Stimulated activated naive CD4-positive, alpha-beta T cell treated with Interleukin-2 at 50 U/mL for 16 hours (primary cell): ENCODE measurements around the gene APOBEC3F.
"Not testable (repeated sequence)": the region's sequence is repeated elsewhere in the genome, so short reads cannot be mapped to it uniquely, and the experiment has no call there.

Experiments used
- DNase-seq: peaks from one replicate; lab custom pipeline; 2025; lab: John Stamatoyannopoulos, UW

APOBEC3F gene

GRCh38 chr22:39073981-39074380, 33.3 kb downstream of the APOBEC3F start:
- no peak for DNase-seq

- not testable (repeated sequence) for DNase-seq
These were observed 35.7 kb downstream of the APOBEC3F start for GRCh38 chr22:39076155-39077025.

GRCh38 chr22:39077026-39077840, 36.6 kb downstream of the APOBEC3F start, which contains the start of gene APOBEC3G:
Gene APOBEC3G (plus strand): TSS chr22:39077275. CDS start chr22:39077362, 87 bp downstream.
- DNase-seq = peak; percentile 50

- DNase-seq = not testable (repeated sequence)
These were observed 37.2 kb downstream of the APOBEC3F start for GRCh38 chr22:39077912-39078311.

- DNase-seq = no peak
These were observed 37.7 kb downstream of the APOBEC3F start for GRCh38 chr22:39078329-39078728.

GRCh38 chr22:39079054-39079637, 38.5 kb downstream of the APOBEC3F start:
- not testable (repeated sequence) for DNase-seq

GRCh38 chr22:39080052-39080762, 39.5 kb downstream of the APOBEC3F start:
- no peak for DNase-seq

GRCh38 chr22:39081016-39081415, 40.4 kb downstream of the APOBEC3F start:
- DNase-seq = no peak

GRCh38 chr22:39081598-39081997, 40.9 kb downstream of the APOBEC3F start:
- no peak for DNase-seq

- no peak for DNase-seq
These were observed 42.8 kb downstream of the APOBEC3F start for GRCh38 chr22:39083212-39084165.

GRCh38 chr22:39084666-39085065, 44.0 kb downstream of the APOBEC3F start:
- no peak for DNase-seq

GRCh38 chr22:39087098-39087497, 46.4 kb downstream of the APOBEC3F start:
- no peak for DNase-seq

GRCh38 chr22:39087881-39088684, 47.4 kb downstream of the APOBEC3F start:
- no peak for DNase-seq

GRCh38 chr22:39088685-39089032, 48.0 kb downstream of the APOBEC3F start:
- DNase-seq = no peak

- DNase-seq = no peak
These were observed 49.3 kb downstream of the APOBEC3F start for GRCh38 chr22:39089928-39090327.

- peak; percentile 84 for DNase-seq
These were observed 49.9 kb downstream of the APOBEC3F start for GRCh38 chr22:39090426-39091064.

GRCh38 chr22:39091126-39092081, 50.7 kb downstream of the APOBEC3F start:
- DNase-seq = peak; percentile 39
